Measurements from ENCODE around the gene PAIP1.

Gene PAIP1

GRCh38 chr5:43556857-43557542 lies at the start of gene PAIP1:
Gene PAIP1 (minus strand): TSS chr5:43557077. CDS start chr5:43556846, 231 bp downstream.
- peak within 1 kb of the TSS; percentile 95 for H3K4me3 ChIP-seq (ENCODE audit: low read depth, low read length)
- DNase-seq (ENCODE audit: low read depth) = peak; percentile 91
- peak; percentile 4; the same call in 1 of the 2 replicates for TF ChIP-seq MAX (IDR thresholded peaks at IDR 0.05; ENCODE audit: low read depth, low read length)
- TF ChIP-seq MYC (IDR thresholded peaks at IDR 0.05; ENCODE audit: low read depth, low read length) = peak; percentile 27; the same call in 1 of the 2 replicates
- peak; percentile 38 for TF ChIP-seq CTCF (IDR thresholded peaks at IDR 0.05; ENCODE audit: low read depth, low read length)
- TF ChIP-seq POLR2A (IDR thresholded peaks at IDR 0.05; ENCODE audit: extremely low read depth, insufficient read length) = peak; percentile 77

- DNase-seq (ENCODE audit: low read depth) = no peak
- no peak overlapping the region for H3K4me3 ChIP-seq (ENCODE audit: low read depth, low read length)
- TF ChIP-seq MYC (IDR thresholded peaks at IDR 0.05; ENCODE audit: low read depth, low read length) = no peak
- no peak for TF ChIP-seq CTCF (IDR thresholded peaks at IDR 0.05; ENCODE audit: low read depth, low read length)
- no peak for TF ChIP-seq POLR2A (IDR thresholded peaks at IDR 0.05; ENCODE audit: extremely low read depth, insufficient read length)
- TF ChIP-seq MAX (IDR thresholded peaks at IDR 0.05; ENCODE audit: low read depth, low read length) = no peak
These were observed 49.5 kb upstream of the PAIP1 start for GRCh38 chr5:43606351-43606750.

GRCh38 chr5:43604699-43605098 lies 47.8 kb upstream of the PAIP1 start:
- peak overlapping the region; percentile 75 for H3K4me3 ChIP-seq (ENCODE audit: low read depth, low read length)
- TF ChIP-seq MYC (IDR thresholded peaks at IDR 0.05; ENCODE audit: low read depth, low read length) (no peak), CTCF (IDR thresholded peaks at IDR 0.05; ENCODE audit: low read depth, low read length) (no peak), MAX (IDR thresholded peaks at IDR 0.05; ENCODE audit: low read depth, low read length) (no peak), POLR2A (IDR thresholded peaks at IDR 0.05; ENCODE audit: extremely low read depth, insufficient read length) (no peak)
- DNase-seq (ENCODE audit: low read depth) = no peak

- peak; percentile 90 for DNase-seq (ENCODE audit: low read depth)
- TF ChIP-seq CTCF (IDR thresholded peaks at IDR 0.05; ENCODE audit: low read depth, low read length) (no peak), POLR2A (IDR thresholded peaks at IDR 0.05; ENCODE audit: extremely low read depth, insufficient read length) (peak; percentile 53), MAX (IDR thresholded peaks at IDR 0.05; ENCODE audit: low read depth, low read length) (peak; percentile 78), MYC (IDR thresholded peaks at IDR 0.05; ENCODE audit: low read depth, low read length) (peak; percentile 44; the same call in 1 of the 2 replicates)
- peak overlapping the region; percentile 75 for H3K4me3 ChIP-seq (ENCODE audit: low read depth, low read length)
These were observed 46.7 kb upstream of the PAIP1 start for GRCh38 chr5:43603344-43604217.

GRCh38 chr5:43602461-43603343 lies 45.8 kb upstream of the PAIP1 start, which contains the start of gene NNT:
Gene NNT (plus strand): TSS chr5:43603180. CDS start chr5:43609196, 6,016 bp downstream.
- H3K4me3 ChIP-seq (ENCODE audit: low read depth, low read length) = peak within 1 kb of the TSS; percentile 75
- TF ChIP-seq MAX (IDR thresholded peaks at IDR 0.05; ENCODE audit: low read depth, low read length) (peak; percentile 94), MYC (IDR thresholded peaks at IDR 0.05; ENCODE audit: low read depth, low read length) (peak; percentile 96), CTCF (IDR thresholded peaks at IDR 0.05; ENCODE audit: low read depth, low read length) (no peak), POLR2A (IDR thresholded peaks at IDR 0.05; ENCODE audit: extremely low read depth, insufficient read length) (peak; percentile 47)
- peak; percentile 88 for DNase-seq (ENCODE audit: low read depth)
